ENCODE measurements around the gene SH3GL3.

- no peak for TF ChIP-seq CTCF (IDR thresholded peaks at IDR 0.05)
- no peak for TF ChIP-seq POLR2A (IDR thresholded peaks at IDR 0.05)
Measured at GRCh38 chr15:83616840-83617239, 169.7 kb downstream of the SH3GL3 start.

Data from Peyer's patch (tissue), 4 donors.